ENCODE results near the gene FUT2.

The FUT2 gene

DNA sequence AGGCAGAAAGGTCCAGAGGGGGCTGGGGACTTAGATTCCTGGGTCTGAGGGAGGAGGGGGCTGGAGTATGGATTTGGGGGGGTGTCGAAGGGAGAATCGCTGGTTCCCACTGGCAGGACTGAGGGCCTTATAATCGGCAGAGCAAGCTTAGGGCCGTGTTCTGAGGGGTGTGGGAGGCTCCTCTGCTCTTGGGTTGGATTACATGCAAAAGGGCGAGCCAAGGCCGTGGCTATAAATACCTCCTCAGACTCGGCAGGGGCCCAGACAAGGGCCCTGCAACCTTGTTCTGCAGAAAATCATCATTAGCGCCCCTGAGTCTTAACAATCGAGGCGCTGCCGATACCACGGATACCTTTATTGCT, 24.5 kb downstream of the FUT2 start:
- Histone ChIP-seq H3K27me3 (ENCODE audit: low read depth, low read length) (no peaks in the 10 kb centered on the region), H3K4me3 (ENCODE audit: low read depth in 1 of 2, low read length in 2 of 2) (peak overlapping the region; percentile 62 to 72), H3K9me3 (ENCODE audit: control insufficient read depth in 1 of 2, low read length in 2 of 2) (no peaks in the 10 kb centered on the region), H3K27ac (ENCODE audit: low read length) (no peak overlapping the region), H3K36me3 (ENCODE audit: control insufficient read depth in 1 of 2, insufficient read depth in 2 of 2, low read length in 2 of 2) (peaks cover 0 to 6% of the 10 kb centered on the region in 2 donors), H3K4me1 (ENCODE audit: control insufficient read depth in 1 of 2, insufficient read depth in 2 of 2, low read length in 2 of 2) (peaks cover 7 to 29% of the 10 kb centered on the region in 2 donors)

DNA sequence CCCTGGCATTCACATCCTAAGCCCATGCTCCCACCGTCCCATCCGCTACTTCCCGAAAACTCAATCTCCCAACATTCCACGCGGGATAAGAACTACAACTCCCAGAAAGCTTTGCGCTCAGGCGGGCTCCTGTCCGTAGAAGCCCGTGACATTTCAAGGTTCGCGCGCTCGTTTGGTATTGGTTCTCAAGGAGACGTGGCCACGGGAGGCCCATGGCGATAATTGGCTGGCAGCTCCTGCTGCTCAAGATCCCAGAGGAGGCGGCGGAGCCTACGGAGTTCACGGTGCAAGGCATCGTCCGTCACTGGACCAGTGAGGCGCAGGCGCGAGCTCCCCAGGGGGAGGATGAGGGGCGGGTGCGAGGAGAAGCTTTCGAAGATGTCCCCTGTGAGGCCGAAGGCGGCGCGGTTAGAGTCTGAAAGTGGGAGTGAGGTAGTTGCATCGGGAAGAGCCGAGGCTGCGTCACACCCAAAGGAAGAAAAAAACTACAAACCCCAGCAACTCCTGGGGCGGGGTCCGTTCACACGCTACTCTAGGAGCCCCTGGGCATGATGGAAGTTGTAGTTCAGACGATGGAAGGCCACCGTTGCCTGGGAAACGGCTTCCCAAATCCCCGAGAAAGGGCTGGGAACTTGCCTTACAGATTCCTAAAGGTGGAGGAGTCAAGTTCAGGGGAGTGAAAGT, 25.0 kb downstream of the FUT2 start:
- H3K4me1 ChIP-seq (ENCODE audit: control insufficient read depth in 1 of 2, insufficient read depth in 2 of 2, low read length in 2 of 2): peaks cover 7 to 27% of the 10 kb centered on the region in 2 donors
- H3K27me3 ChIP-seq (ENCODE audit: low read depth, low read length): no peaks in the 10 kb centered on the region
- H3K9me3 ChIP-seq (ENCODE audit: control insufficient read depth in 1 of 2, low read length in 2 of 2): no peaks in the 10 kb centered on the region
- peak overlapping the region; percentile 62 to 72 for H3K4me3 ChIP-seq (ENCODE audit: low read depth in 1 of 2, low read length in 2 of 2)
- H3K36me3 ChIP-seq (ENCODE audit: control insufficient read depth in 1 of 2, insufficient read depth in 2 of 2, low read length in 2 of 2): peaks cover 0 to 6% of the 10 kb centered on the region in 2 donors
- H3K27ac ChIP-seq (ENCODE audit: low read length): peak overlapping the region; percentile 75

DNA sequence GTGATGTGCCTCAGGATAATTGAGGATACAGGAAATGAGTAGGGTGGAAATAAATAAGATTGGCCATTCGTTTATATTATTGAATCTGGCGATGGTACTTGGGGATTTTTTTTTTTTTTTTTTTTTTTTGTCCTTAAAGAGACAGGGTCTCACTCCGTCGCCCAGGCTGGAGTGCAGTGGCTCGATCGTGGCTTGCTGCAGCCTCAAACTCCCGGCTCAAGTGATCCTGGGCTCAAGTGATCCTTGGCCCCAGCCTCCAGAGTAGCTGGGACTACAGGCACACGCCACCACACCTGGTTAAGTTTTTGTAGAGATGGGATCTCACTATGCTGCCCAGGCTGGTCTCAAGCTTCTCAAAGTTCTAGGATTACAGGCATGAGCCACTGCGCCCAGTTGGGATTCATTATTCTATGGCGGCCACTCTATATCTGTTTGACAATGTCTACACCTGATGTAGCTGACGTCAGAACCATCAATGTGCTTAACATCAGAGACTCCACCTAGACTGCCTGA, 26.5 kb downstream of the FUT2 start:
- Histone ChIP-seq H3K27ac (ENCODE audit: low read length) (no peak overlapping the region), H3K36me3 (ENCODE audit: control insufficient read depth in 1 of 2, insufficient read depth in 2 of 2, low read length in 2 of 2) (peaks cover 0 to 6% of the 10 kb centered on the region in 2 donors), H3K4me3 (ENCODE audit: low read depth in 1 of 2, low read length in 2 of 2) (no peak overlapping the region), H3K4me1 (ENCODE audit: control insufficient read depth in 1 of 2, insufficient read depth in 2 of 2, low read length in 2 of 2) (peaks cover 7 to 16% of the 10 kb centered on the region in 2 donors), H3K27me3 (ENCODE audit: low read depth, low read length) (no peaks in the 10 kb centered on the region), H3K9me3 (ENCODE audit: control insufficient read depth in 1 of 2, low read length in 2 of 2) (no peaks in the 10 kb centered on the region)

DNA sequence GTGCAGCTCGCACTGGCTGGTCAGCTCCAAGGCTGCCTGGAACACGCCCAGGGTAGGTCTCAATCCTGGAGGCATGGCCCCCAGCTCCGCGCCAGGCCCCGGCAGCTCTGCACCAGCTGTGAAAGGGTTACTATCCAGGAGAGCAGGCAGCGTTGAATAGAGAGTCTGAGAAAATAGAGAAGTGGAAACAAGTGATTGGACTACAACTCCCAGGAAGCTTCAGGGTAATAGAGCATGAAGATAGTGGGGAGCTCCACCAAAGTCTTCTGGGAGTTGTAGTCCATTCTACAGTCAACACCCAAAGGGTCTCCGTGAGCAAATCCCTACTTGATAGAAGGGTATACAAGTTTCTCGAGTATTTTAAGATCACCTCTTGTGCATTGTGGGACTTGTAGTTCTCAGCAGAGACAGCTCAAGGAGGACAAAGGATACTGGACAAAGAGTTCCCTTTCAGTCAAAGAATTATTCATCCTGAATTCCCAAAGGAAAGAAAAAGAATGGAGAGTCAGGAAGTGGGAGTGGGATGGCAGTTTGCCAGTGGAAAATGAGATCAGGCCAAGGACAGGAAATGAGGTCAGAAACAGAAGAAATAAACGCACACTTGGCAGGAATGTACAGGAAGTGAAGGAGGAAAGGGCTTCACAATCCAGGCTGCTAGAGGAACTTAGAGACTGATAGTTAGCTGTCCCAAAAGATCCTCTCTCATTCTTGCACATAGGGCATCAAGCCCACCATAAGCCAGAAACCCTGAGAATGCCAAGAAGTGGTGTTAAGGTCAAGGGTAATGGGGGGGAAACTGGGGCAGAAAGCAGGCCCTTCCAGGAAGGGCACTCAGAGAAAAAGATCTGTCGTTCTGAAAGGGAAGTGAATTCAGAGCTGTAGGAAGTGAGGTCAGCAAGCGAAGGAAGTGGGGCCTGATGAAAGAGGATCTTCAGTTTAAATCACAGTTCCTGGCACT, 29.3 kb downstream of the FUT2 start:
- H3K36me3 ChIP-seq (ENCODE audit: control insufficient read depth in 1 of 2, insufficient read depth in 2 of 2, low read length in 2 of 2): peaks cover 0 to 6% of the 10 kb centered on the region in 2 donors
- H3K4me1 ChIP-seq (ENCODE audit: control insufficient read depth in 1 of 2, insufficient read depth in 2 of 2, low read length in 2 of 2): peaks cover 7 to 9% of the 10 kb centered on the region in 2 donors
- no peaks in the 10 kb centered on the region for H3K27me3 ChIP-seq (ENCODE audit: low read depth, low read length)
- H3K4me3 ChIP-seq (ENCODE audit: low read depth in 1 of 2, low read length in 2 of 2): no peak overlapping the region
- no peaks in the 10 kb centered on the region for H3K9me3 ChIP-seq (ENCODE audit: control insufficient read depth in 1 of 2, low read length in 2 of 2)
- peak overlapping the region; percentile 74 for H3K27ac ChIP-seq (ENCODE audit: low read length)

DNA sequence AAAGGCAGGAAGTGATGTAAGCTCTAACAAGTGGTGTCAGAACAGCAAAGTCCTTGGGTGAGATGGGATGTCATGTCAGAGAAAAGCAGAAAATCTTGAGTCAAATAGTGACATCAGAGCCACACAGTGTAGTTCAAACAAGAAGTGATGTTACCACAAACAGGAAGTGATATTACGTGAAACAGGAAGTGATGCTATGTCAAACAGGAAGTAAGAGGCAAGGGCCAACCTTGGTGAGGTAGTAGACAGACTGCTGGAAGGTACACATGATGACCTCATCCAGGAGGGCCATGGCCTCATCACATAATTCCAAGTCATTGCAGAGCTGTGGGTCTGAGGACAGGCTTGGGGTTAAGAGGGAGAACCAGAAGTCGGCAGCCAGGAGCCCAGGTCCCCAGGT, 30.8 kb downstream of the FUT2 start:
- H3K4me3 ChIP-seq (ENCODE audit: low read depth in 1 of 2, low read length in 2 of 2): no peak overlapping the region
- H3K27ac ChIP-seq (ENCODE audit: low read length): no peak overlapping the region
- no peaks in the 10 kb centered on the region for H3K9me3 ChIP-seq (ENCODE audit: control insufficient read depth in 1 of 2, low read length in 2 of 2)
- H3K27me3 ChIP-seq (ENCODE audit: low read depth, low read length): no peaks in the 10 kb centered on the region
- H3K36me3 ChIP-seq (ENCODE audit: control insufficient read depth in 1 of 2, insufficient read depth in 2 of 2, low read length in 2 of 2): peaks cover 0 to 6% of the 10 kb centered on the region in 2 donors
- peaks cover 3% of the 10 kb centered on the region in 2 donors for H3K4me1 ChIP-seq (ENCODE audit: control insufficient read depth in 1 of 2, insufficient read depth in 2 of 2, low read length in 2 of 2)

DNA sequence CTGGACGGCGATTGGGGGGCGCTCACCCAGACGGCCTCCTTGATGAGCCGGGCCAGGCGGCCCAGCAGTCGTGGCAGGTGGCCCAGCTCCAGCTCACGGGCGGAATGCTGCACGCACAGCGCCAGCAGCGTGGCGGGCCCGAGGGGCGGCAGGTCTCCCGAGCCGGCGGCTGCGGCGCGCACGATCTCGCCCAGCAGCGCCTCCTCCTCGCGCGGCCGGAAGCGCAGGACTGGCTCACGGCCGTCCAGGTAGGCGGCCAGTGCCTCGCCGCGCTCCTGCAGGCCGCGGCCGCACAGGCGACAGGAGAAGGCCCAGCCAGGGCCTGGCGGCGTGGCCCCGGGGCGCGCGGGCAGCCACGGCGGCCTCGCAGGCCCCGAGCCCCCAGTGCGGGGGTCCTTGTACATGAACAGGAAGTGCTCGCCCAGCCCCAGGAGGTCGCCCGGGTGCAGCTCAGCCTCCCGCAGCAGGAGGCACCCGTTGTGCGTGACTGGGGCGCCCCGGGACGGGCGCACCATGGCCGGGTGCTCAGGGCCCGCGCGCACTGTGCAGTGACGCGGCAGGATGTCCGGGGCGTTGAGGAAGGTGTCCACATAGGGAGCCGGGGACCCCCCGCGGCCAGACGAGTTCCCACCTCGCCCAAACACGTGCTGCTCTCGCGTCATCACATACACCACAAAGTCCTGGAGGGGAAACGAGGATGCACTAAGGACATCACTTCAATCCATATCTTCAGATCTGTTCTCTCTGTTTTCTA, 33.3 kb downstream of the FUT2 start:
- H3K4me3 ChIP-seq (ENCODE audit: low read depth in 1 of 2, low read length in 2 of 2): no peak overlapping the region
- H3K9me3 ChIP-seq (ENCODE audit: control insufficient read depth in 1 of 2, low read length in 2 of 2): no peaks in the 10 kb centered on the region
- peaks cover 3% of the 10 kb centered on the region in 2 donors for H3K4me1 ChIP-seq (ENCODE audit: control insufficient read depth in 1 of 2, insufficient read depth in 2 of 2, low read length in 2 of 2)
- H3K27ac ChIP-seq (ENCODE audit: low read length): no peak overlapping the region
- peaks cover 0 to 4% of the 10 kb centered on the region in 2 donors for H3K36me3 ChIP-seq (ENCODE audit: control insufficient read depth in 1 of 2, insufficient read depth in 2 of 2, low read length in 2 of 2)
- no peaks in the 10 kb centered on the region for H3K27me3 ChIP-seq (ENCODE audit: low read depth, low read length)

DNA sequence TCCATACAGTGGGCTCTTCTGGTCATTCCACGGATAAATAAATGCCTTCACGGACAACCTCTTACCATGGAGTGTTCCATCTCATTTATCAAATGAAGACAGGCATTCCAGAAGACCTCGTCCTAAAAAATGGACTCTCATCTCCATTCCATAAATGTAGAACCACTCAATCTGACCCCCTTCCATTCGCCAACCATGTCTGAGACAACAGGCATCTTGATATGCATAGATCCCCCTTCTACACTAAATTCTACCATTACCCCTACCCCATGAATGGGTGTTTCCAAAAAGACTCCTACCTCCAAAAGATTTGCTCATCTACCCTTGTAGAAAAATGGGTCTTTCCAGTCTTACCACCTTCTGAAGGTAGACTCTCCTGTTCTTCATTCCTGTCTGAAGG, 35.7 kb downstream of the FUT2 start:
- Histone ChIP-seq H3K4me3 (ENCODE audit: low read depth in 1 of 2, low read length in 2 of 2) (no peak overlapping the region), H3K4me1 (ENCODE audit: control insufficient read depth in 1 of 2, insufficient read depth in 2 of 2, low read length in 2 of 2) (peaks cover 0 to 3% of the 10 kb centered on the region in 2 donors), H3K27ac (ENCODE audit: low read length) (no peak overlapping the region), H3K27me3 (ENCODE audit: low read depth, low read length) (no peaks in the 10 kb centered on the region), H3K36me3 (ENCODE audit: control insufficient read depth in 1 of 2, insufficient read depth in 2 of 2, low read length in 2 of 2) (no peaks in the 10 kb centered on the region), H3K9me3 (ENCODE audit: control insufficient read depth in 1 of 2, low read length in 2 of 2) (no peaks in the 10 kb centered on the region)

DNA sequence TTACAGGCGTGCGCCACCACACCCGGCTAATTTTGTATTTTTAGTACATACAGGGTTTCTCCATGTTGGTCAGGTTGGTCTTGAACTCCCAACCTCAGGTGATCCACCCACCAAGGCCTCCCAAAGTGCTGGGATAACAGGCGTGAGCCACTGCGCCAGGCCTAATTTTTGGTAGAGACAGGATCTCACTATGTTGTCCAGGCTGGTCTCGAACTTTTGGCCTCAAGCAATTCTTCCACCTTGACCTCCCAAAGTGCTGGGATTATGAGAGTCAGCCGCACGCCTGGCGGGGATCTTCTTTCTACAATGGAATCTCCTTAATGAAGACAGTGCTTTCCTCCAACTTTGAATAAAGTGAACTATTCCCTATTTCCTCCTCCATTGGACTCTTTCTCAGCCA, 38.9 kb downstream of the FUT2 start:
- H3K4me3 ChIP-seq (ENCODE audit: low read depth in 1 of 2, low read length in 2 of 2): no peak overlapping the region
- no peak overlapping the region for H3K27ac ChIP-seq (ENCODE audit: low read length)
- H3K36me3 ChIP-seq (ENCODE audit: control insufficient read depth in 1 of 2, insufficient read depth in 2 of 2, low read length in 2 of 2): no peaks in the 10 kb centered on the region
- H3K27me3 ChIP-seq (ENCODE audit: low read depth, low read length): no peaks in the 10 kb centered on the region
- H3K4me1 ChIP-seq (ENCODE audit: control insufficient read depth in 1 of 2, insufficient read depth in 2 of 2, low read length in 2 of 2): peaks cover 0 to 5% of the 10 kb centered on the region in 2 donors
- no peaks in the 10 kb centered on the region for H3K9me3 ChIP-seq (ENCODE audit: control insufficient read depth in 1 of 2, low read length in 2 of 2)

DNA sequence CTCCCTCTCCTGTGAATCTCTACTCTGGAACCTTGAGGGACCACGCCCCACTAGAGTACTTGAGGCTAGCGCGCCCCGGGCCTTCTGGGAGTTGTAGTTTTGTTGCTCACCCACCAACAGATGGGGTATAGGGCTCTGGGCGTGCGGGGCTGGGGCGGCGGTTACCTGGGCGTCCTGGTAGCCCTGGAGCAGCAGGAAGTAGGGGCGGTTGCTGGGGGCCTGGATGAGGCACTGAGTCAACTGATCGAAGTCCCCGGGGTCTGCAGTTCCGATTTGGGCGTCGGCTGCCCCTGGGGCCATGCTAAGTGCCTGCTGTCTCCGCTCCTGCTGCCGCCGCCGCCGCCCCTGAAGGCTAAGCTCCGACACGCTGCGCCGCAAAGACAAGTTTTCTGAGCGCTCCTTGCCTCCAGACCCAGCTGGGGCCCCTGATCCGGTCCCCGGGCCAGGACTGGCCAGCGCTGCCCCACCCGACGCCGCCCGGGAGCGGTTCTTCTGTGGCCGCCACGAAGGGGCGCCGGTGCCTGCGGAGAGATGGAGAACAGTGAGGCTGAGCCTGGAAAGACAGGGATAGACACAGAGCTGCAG, 39.4 kb downstream of the FUT2 start:
- Histone ChIP-seq H3K27me3 (ENCODE audit: low read depth, low read length) (peaks cover 5% of the 10 kb centered on the region), H3K36me3 (ENCODE audit: control insufficient read depth in 1 of 2, insufficient read depth in 2 of 2, low read length in 2 of 2) (no peaks in the 10 kb centered on the region), H3K4me1 (ENCODE audit: control insufficient read depth in 1 of 2, insufficient read depth in 2 of 2, low read length in 2 of 2) (peaks cover 0 to 5% of the 10 kb centered on the region in 2 donors), H3K9me3 (ENCODE audit: control insufficient read depth in 1 of 2, low read length in 2 of 2) (no peaks in the 10 kb centered on the region), H3K27ac (ENCODE audit: low read length) (no peak overlapping the region), H3K4me3 (ENCODE audit: low read depth in 1 of 2, low read length in 2 of 2) (no peak overlapping the region)

DNA sequence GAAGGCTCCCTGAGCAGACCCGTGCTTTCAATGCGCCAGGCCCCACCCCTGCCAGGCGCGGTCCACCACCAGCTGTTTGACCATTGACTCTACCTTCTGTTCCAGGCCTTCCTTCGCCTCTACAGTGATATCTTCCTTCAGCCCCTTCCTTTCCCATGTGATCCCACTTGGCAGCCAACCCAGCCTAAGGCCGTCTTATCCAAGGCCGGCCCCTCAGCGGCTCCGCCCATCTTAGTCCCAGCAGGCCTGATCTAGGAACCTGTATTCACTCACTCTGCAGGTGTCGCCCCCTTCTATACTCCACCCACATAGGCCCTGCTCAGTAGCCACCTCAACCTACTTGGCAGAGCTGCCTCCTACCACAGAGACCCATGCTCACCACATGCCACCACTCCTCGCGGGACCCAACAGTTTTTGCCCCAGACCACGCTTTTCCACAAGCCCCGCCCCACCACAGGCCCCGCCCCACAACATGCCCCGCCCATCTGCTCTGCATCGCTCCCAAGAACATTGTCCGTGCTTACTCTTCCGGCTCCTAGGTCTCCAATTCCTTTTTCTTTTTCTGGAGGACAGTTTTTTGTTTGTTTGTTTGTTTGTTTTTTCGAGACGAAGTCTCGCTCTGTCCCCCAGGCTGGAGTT, 41.7 kb downstream of the FUT2 start:
- H3K4me1 ChIP-seq (ENCODE audit: control insufficient read depth in 1 of 2, insufficient read depth in 2 of 2, low read length in 2 of 2): peaks cover 0 to 5% of the 10 kb centered on the region in 2 donors
- H3K4me3 ChIP-seq (ENCODE audit: low read depth in 1 of 2, low read length in 2 of 2): no peak overlapping the region
- no peak overlapping the region for H3K27ac ChIP-seq (ENCODE audit: low read length)
- no peaks in the 10 kb centered on the region for H3K36me3 ChIP-seq (ENCODE audit: control insufficient read depth in 1 of 2, insufficient read depth in 2 of 2, low read length in 2 of 2)
- H3K27me3 ChIP-seq (ENCODE audit: low read depth, low read length): peaks cover 6% of the 10 kb centered on the region
- no peaks in the 10 kb centered on the region for H3K9me3 ChIP-seq (ENCODE audit: control insufficient read depth in 1 of 2, low read length in 2 of 2)

Measured in muscle layer of duodenum (tissue), 2 donors.